ENCODE measurements around the gene ZNF358. TPM values are rescaled to one million over a fixed set of nuclear protein-coding genes. Genes with fewer than 3 reads are reported as not detected.

The ZNF358 gene
- total and polyA plus RNA-seq, 10 donors = 22.8 to 50.5 (median 43.1) TPM

DNA sequence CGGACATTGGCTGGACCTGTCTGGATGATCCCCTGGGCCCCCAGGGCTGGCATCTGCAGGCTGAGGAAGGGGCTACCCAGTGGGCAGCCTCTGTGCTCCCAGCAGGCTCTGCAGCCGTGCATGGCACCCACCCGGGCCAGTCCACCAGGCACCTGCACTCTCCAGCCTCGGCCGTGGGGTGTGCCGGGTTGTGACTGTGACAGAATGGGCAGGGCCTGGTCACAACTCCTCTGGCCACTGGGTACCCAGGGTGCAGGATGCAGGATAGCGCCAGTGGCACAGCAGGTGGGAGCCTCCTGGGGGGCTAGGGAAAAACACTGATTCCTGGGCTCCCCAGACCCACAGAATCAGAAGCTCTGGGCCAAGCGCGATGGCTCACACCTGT is 37.1 kb upstream of the ZNF358 start:
- Histone ChIP-seq H3K4me3 (no peak overlapping the region), H3K36me3 (peaks cover 0 to 9% (median 0%) of the 10 kb centered on the region in 6 donors), H3K4me1 (peaks cover 0 to 30% (median 19%) of the 10 kb centered on the region in 6 donors), H3K9me3 (no peaks in the 10 kb centered on the region), H3K27me3 (replicated peaks in 1 of 7) (no peaks in the 10 kb centered on the region), H3K27ac (peak overlapping the region in 4 of 8 donors; percentile 18 to 73 (median 70))
- no peak for DNase-seq
- WGBS, 5 donors = 89 to 100% (median 91%) methylated on average over 2 to 9 of the region's 9 CpGs
- intact Hi-C loops (cut with DNase I; ENCODE audit: low total_unique reads) = no loop called here
- TF ChIP-seq POLR2AphosphoS5 (IDR thresholded peaks at IDR 0.05) (peak in 1 of 3 donors; percentile 64), POLR2A (IDR thresholded peaks at IDR 0.05) (no peak)

DNA sequence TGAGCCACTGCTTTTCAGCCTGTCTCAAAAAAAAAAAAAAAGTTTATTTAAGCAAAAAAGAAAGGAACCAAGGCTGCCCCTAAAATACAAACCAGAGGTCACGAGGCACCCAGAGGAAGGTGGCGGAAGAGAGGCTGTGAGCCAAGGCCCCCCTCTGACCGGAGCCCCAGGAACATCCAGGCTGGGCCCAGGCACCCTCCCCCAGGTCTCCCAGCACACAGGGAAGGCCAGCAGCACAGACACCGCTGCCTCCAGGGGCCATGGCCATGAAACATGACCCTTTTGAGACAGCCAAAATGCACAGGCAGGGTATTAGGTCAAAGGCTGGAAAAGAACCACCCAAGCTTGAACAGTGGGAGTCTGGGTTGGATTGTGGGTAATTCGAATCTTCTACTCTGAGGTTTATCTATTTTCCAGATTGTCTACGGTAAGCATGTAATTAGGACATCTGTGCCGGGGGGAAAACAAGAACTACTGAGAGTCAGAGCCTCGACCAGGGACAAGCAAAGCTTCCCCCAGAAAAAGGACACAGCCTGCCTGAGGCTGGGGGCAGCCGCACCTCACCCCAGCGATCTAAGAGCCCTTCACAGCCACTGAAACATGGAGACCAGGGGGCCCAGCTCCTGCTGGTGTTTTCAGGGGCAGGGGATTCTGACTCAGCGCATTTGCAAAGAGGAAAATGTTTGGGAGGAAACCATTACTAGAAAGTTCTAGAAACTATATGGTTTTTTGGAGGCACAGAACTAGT is 35.5 kb upstream of the ZNF358 start:
- H3K4me1 ChIP-seq = peaks cover 0 to 23% (median 15%) of the 10 kb centered on the region in 6 donors

DNA sequence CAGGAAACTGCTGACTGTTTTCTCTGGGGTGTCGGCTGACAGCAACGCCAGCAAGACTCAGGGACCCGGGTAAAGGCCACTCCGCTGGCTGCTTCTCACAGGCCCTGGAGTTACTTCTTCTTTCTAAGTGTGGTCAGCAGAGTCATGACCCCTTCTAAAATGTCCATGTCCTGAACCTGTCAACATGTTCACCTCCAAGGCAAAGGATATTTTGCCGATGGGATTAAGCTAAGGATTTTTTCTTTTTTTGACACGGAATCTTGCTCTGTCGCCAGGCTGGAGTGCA is 35.0 kb upstream of the ZNF358 start:
- intact Hi-C loops (cut with DNase I; ENCODE audit: low total_unique reads) = no loop called here
- H3K4me3 ChIP-seq = no peak overlapping the region
- H3K27ac ChIP-seq = peak overlapping the region in 5 of 8 donors; percentile 53 to 73 (median 70)
- TF ChIP-seq, protein P1, sequence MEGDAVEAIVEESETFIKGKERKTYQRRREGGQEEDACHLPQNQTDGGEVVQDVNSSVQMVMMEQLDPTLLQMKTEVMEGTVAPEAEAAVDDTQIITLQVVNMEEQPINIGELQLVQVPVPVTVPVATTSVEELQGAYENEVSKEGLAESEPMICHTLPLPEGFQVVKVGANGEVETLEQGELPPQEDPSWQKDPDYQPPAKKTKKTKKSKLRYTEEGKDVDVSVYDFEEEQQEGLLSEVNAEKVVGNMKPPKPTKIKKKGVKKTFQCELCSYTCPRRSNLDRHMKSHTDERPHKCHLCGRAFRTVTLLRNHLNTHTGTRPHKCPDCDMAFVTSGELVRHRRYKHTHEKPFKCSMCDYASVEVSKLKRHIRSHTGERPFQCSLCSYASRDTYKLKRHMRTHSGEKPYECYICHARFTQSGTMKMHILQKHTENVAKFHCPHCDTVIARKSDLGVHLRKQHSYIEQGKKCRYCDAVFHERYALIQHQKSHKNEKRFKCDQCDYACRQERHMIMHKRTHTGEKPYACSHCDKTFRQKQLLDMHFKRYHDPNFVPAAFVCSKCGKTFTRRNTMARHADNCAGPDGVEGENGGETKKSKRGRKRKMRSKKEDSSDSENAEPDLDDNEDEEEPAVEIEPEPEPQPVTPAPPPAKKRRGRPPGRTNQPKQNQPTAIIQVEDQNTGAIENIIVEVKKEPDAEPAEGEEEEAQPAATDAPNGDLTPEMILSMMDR (IDR thresholded peaks at IDR 0.05 in 8 of 11, conservative IDR thresholded peaks at IDR 0.05 in 3 of 11) = no peak
- TF ChIP-seq POLR2A (IDR thresholded peaks at IDR 0.05) = no peak
- TF ChIP-seq POLR2AphosphoS5 (IDR thresholded peaks at IDR 0.05) = no peak
- H3K27me3 ChIP-seq (replicated peaks in 1 of 7) = no peaks in the 10 kb centered on the region
- no peaks in the 10 kb centered on the region for H3K9me3 ChIP-seq
- no peak for DNase-seq
- WGBS, 5 donors = 74 to 77% (median 76%) methylated on average over 7 of the region's 7 CpGs
- peaks cover 0 to 23% (median 15%) of the 10 kb centered on the region in 6 donors for H3K4me1 ChIP-seq
- H3K36me3 ChIP-seq = peaks cover 0 to 5% (median 0%) of the 10 kb centered on the region in 6 donors

More for the DNA sequence above, 35.5 kb upstream of the ZNF358 start:
- Histone ChIP-seq H3K4me3 (no peak overlapping the region), H3K9me3 (no peaks in the 10 kb centered on the region), H3K27ac (peak overlapping the region in 7 of 8 donors; percentile 8 to 73 (median 65)), H3K36me3 (peaks cover 0 to 5% (median 0%) of the 10 kb centered on the region in 6 donors), H3K27me3 (replicated peaks in 1 of 7) (no peaks in the 10 kb centered on the region)
- WGBS, 5 donors = 66 to 75% (median 72%) methylated on average over 11 of the region's 11 CpGs
- intact Hi-C loops (cut with DNase I; ENCODE audit: low total_unique reads) = no loop called here
- DNase-seq = no peak
- TF ChIP-seq POLR2AphosphoS5 (IDR thresholded peaks at IDR 0.05) (peak; percentile 45 to 70 (median 67)), POLR2A (IDR thresholded peaks at IDR 0.05) (no peak)
- TF ChIP-seq, protein P1 (IDR thresholded peaks at IDR 0.05 in 8 of 11, conservative IDR thresholded peaks at IDR 0.05 in 3 of 11) = no peak

DNA sequence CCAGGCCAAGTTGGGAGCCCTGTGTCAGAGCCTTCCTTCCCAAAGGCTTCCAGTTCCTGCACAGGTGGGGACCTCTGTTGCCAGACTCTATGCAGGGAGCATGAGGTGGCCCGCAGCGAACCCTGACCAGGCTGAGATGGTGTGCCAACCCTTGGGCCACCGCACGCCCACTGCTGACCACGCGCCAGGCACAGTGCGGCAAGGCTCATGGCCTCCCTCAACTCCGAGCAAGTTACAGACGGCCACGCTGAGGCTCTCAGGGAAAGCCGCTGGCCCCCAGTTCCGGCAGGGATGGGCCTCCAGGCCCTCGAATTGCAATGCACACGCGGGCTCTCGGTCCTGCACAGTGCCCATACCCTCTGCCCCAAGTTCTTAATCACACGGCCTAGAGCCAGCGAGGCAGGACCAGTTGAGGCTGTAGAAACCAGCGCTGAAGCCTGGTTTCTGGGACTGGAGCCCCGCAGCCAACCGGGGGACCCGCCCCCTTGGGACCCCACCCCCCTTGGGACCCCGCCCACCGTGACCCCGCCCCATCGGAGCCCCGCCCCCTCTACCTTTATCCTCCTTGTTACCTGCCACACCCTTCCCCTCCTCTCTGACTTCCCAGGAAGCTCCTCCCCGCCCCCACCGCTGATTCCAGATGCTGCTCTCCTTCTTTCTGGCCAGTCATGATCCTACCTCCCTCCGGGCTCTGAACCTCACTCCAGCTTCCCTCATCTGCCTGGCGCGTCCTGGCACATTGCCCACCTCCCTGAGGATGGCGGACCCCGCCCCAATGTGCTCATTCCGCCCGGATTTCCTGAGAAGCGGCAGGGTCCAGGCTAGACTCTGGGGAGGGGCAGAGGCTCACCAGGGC is 33.1 kb upstream of the ZNF358 start:
- intact Hi-C loops (cut with DNase I; ENCODE audit: low total_unique reads) = no loop called here
- whole genome bisulfite sequencing, 5 donors = 20 to 39% (median 35%) methylated on average over 13 to 37 of the region's 37 CpGs

More for the DNA sequence above, 33.1 kb upstream of the ZNF358 start:
- DNase-seq = no peak
- TF ChIP-seq POLR2AphosphoS5 (IDR thresholded peaks at IDR 0.05) (peak in 2 of 3 donors; percentile 58 to 61), POLR2A (IDR thresholded peaks at IDR 0.05) (no peak)
- H3K27ac ChIP-seq = peak overlapping the region in 4 of 8 donors; percentile 30 to 70 (median 53)
- H3K4me3 ChIP-seq = no peak overlapping the region
- H3K36me3 ChIP-seq = no peaks in the 10 kb centered on the region
- H3K4me1 ChIP-seq = peaks cover 0 to 23% (median 15%) of the 10 kb centered on the region in 6 donors
- no peaks in the 10 kb centered on the region for H3K9me3 ChIP-seq
- no peaks in the 10 kb centered on the region for H3K27me3 ChIP-seq (replicated peaks in 1 of 7)

All from spleen (tissue), 11 donors.